H1 (cell line): Measurements from ENCODE around the gene MASP1. TPM values are rescaled to one million over a fixed set of nuclear protein-coding genes. Genes with fewer than 3 reads are reported as not detected.

Experiments used
- CTCF ChIA-PET: fragments of 300-600 bp; sonication (Branson Sonifier 250); formaldehyde crosslinking; loops from one replicate; lab custom pipeline; 2021; ENCODE audit not compliant: partially characterized antibody; lab: Charles Lee
- POLR2A ChIA-PET: fragments of 300-600 bp; sonication (Branson Sonifier 250); formaldehyde crosslinking; loops from one replicate; lab custom pipeline; 2021; ENCODE audit warnings: inconsistent platforms; ENCODE audit not compliant: partially characterized antibody; lab: Charles Lee
- DNase-seq, 2 experiments: peaks; one replicate each; pipeline versions ENCODE4 v3.0.0 to v3.0.0-alpha.2; 2010 to 2022; ENCODE audit warnings: low spot score in 2 of 2, low read depth in 1 of 2, mixed read lengths in 1 of 2
- FAIRE-seq: peaks from 2 replicates; lab custom pipeline; 2011; peaks lifted over from hg19 to GRCh38; lab: Jason Lieb, UNC
- H2AFZ ChIP-seq: 2 replicates; pipeline ENCODE4 v1.8.1; 2012; ENCODE audit warnings: low read length, inconsistent platforms
- H2AK5ac ChIP-seq: 2 replicates; pipeline ENCODE4 v1.6.1; 2013; ENCODE audit warnings: low read depth, low read length
- H2BK120ac ChIP-seq: replicated peaks from 2 replicates; pipeline ENCODE3; 2013; ENCODE audit warnings: low read depth, low read length, inconsistent platforms
- H2BK12ac ChIP-seq: 2 replicates; pipeline ENCODE4 v1.6.1; 2013; ENCODE audit warnings: low read depth, low read length
- H2BK15ac ChIP-seq: 2 replicates; pipeline ENCODE4 v1.6.1; 2013; ENCODE audit warnings: low read length
- H2BK20ac ChIP-seq: 2 replicates; pipeline ENCODE4 v1.6.1; 2013; ENCODE audit warnings: low read length
- H2BK5ac ChIP-seq: 2 replicates; pipeline ENCODE4 v1.6.1; 2013; ENCODE audit warnings: low read depth, low read length
- H3K14ac ChIP-seq: 2 replicates; pipeline ENCODE4 v1.6.1; 2013; ENCODE audit warnings: inconsistent platforms; ENCODE audit not compliant: insufficient read length
- H3K18ac ChIP-seq: 2 replicates; pipeline ENCODE4 v1.6.1; 2013; ENCODE audit warnings: low read length; ENCODE audit errors: extremely low read depth
- H3K23ac ChIP-seq: 2 replicates; pipeline ENCODE4 v1.6.1; 2013; ENCODE audit warnings: inconsistent platforms; ENCODE audit not compliant: insufficient read length
- H3K23me2 ChIP-seq: 2 replicates; pipeline ENCODE4 v1.6.1; 2013; ENCODE audit warnings: low read depth, low read length
- H3K27ac ChIP-seq: 2 replicates; pipeline ENCODE4 v1.6.1; 2011; ENCODE audit warnings: low read depth, low read length, inconsistent platforms
- H3K27me3 ChIP-seq, 4 experiments: replicated peaks in 1 of 4; 1 replicate in 1 of 4; 2 replicates in 3 of 4; pipeline versions ENCODE4 v1.6.1 to v1.8.1; 2011 to 2013; ENCODE audit warnings: low read length in 3 of 4, mild to moderate bottlenecking in 3 of 4, inconsistent platforms in 2 of 4, mixed read lengths in 2 of 4, moderate library complexity in 1 of 4; ENCODE audit not compliant: control insufficient read depth in 3 of 4, insufficient read depth in 3 of 4; ENCODE audit errors: extremely low read depth in 1 of 4
- H3K36me3 ChIP-seq, 4 experiments: 2 replicates each; pipeline versions ENCODE4 v1.6.1 to v1.8.1; 2011 to 2013; ENCODE audit warnings: mild to moderate bottlenecking in 4 of 4, low read length in 3 of 4, moderate library complexity in 2 of 4, control low read depth in 1 of 4, inconsistent platforms in 1 of 4; ENCODE audit not compliant: insufficient read depth in 4 of 4, control insufficient read depth in 2 of 4
- H3K4ac ChIP-seq: replicated peaks from 2 replicates; pipeline ENCODE3; 2013; ENCODE audit warnings: low read length, low read depth, mixed read lengths, inconsistent platforms; ENCODE audit not compliant: insufficient read length
- H3K4me1 ChIP-seq, 4 experiments: replicated peaks in 1 of 4; 1 replicate in 1 of 4; 2 replicates in 3 of 4; pipeline versions ENCODE4 v1.6.1 to v1.8.1; 2011 to 2013; ENCODE audit warnings: low read length in 3 of 4, inconsistent platforms in 2 of 4, mixed read lengths in 1 of 4; ENCODE audit not compliant: insufficient read depth in 4 of 4, control insufficient read depth in 3 of 4
- H3K4me2 ChIP-seq, 2 experiments: 2 replicates each; pipeline versions ENCODE4 v1.6.1 to v1.8.1; 2011 to 2013; ENCODE audit warnings: low read depth in 2 of 2, low read length in 2 of 2, control low read depth in 1 of 2, inconsistent platforms in 1 of 2, mild to moderate bottlenecking in 1 of 2; ENCODE audit not compliant: insufficient read depth in 1 of 2
- H3K4me3 ChIP-seq, 4 experiments: fragments of 200-600, 300-600 bp in 1 of 4; sonication (generic), shearing (Covaris generic), sonication (Bioruptor Twin) in 1 of 4; 2 replicates each; pipeline versions ENCODE4 v1.5.1 to v1.8.1; 2011 to 2016; ENCODE audit warnings: low read length in 4 of 4, low read depth in 3 of 4, control low read depth in 2 of 4, inconsistent platforms in 2 of 4, mild to moderate bottlenecking in 2 of 4, mixed read lengths in 1 of 4, moderate library complexity in 1 of 4; ENCODE audit not compliant: insufficient read depth in 2 of 4; ENCODE audit errors: extremely low read depth in 1 of 4
- H3K56ac ChIP-seq: replicated peaks from 2 replicates; pipeline ENCODE3; 2013; ENCODE audit warnings: low read depth, mild to moderate bottlenecking, mixed read lengths, low read length, inconsistent platforms; ENCODE audit not compliant: insufficient read length
- H3K79me1 ChIP-seq: 2 replicates; pipeline ENCODE4 v1.6.1; 2013; ENCODE audit warnings: low read depth, low read length, control low read depth
- H3K79me2 ChIP-seq, 2 experiments: 2 replicates each; pipeline versions ENCODE4 v1.6.1 to v1.8.1; 2012 to 2013; ENCODE audit warnings: low read length in 2 of 2, mild to moderate bottlenecking in 2 of 2, inconsistent platforms in 1 of 2; ENCODE audit not compliant: insufficient read depth in 2 of 2, control insufficient read depth in 1 of 2
- H3K9ac ChIP-seq, 4 experiments: replicated peaks in 1 of 4; 1 replicate in 1 of 4; 2 replicates in 3 of 4; pipeline versions ENCODE4 v1.6.1 to v1.8.1; 2011 to 2013; ENCODE audit warnings: low read depth in 3 of 4, low read length in 3 of 4, control low read depth in 2 of 4, mild to moderate bottlenecking in 2 of 4, moderate library complexity in 2 of 4, inconsistent platforms in 1 of 4; ENCODE audit errors: extremely low read depth in 1 of 4
- H3K9me3 ChIP-seq, 2 experiments: 2 replicates each; pipeline versions ENCODE4 v1.6.1 to v1.8.1; 2012 to 2013; ENCODE audit warnings: mild to moderate bottlenecking in 2 of 2, moderate library complexity in 2 of 2, control low read depth in 1 of 2, inconsistent platforms in 1 of 2, low read depth in 1 of 2, low read length in 1 of 2, mixed read lengths in 1 of 2; ENCODE audit not compliant: insufficient read depth in 2 of 2
- H4K20me1 ChIP-seq, 2 experiments: replicated peaks in 1 of 2; 2 replicates each; pipeline versions ENCODE3 to v1.8.1; 2011 to 2013; ENCODE audit warnings: inconsistent platforms in 2 of 2, low read length in 2 of 2, mild to moderate bottlenecking in 1 of 2; ENCODE audit not compliant: insufficient read depth in 2 of 2, control insufficient read depth in 1 of 2
- H4K5ac ChIP-seq: 2 replicates; pipeline ENCODE4 v1.6.1; 2013; ENCODE audit warnings: low read length, low read depth, mixed read lengths, inconsistent platforms; ENCODE audit not compliant: insufficient read length
- H4K8ac ChIP-seq: 2 replicates; pipeline ENCODE4 v1.8.0; 2013; ENCODE audit warnings: mild to moderate bottlenecking, moderate library complexity, low read length, inconsistent platforms; ENCODE audit not compliant: insufficient read depth; ENCODE audit errors: extremely low read depth
- H4K91ac ChIP-seq: replicated peaks from 2 replicates; pipeline ENCODE3; 2013; ENCODE audit warnings: low read length, mixed read lengths, inconsistent platforms; ENCODE audit not compliant: insufficient read length
- BACH1 ChIP-seq: IDR thresholded peaks from 2 replicates; pipeline ENCODE4 v1.6.1; 2012; ENCODE audit warnings: low read length, improper control_type of control experiment
- CTBP2 ChIP-seq: IDR thresholded peaks from 2 replicates; pipeline ENCODE4 v1.7.0; 2011; ENCODE audit warnings: borderline replicate concordance, mild to moderate bottlenecking, moderate library complexity, mixed read lengths, low read length; ENCODE audit not compliant: insufficient read depth, insufficient read length
- EP300 ChIP-seq, 2 experiments: IDR thresholded peaks; 1 replicate in 1 of 2; 2 replicates in 1 of 2; pipeline ENCODE4 v1.6.1; 2011 to 2012; ENCODE audit warnings: low read depth in 2 of 2, low read length in 2 of 2, mild to moderate bottlenecking in 2 of 2, borderline replicate concordance in 1 of 2, inconsistent platforms in 1 of 2, moderate library complexity in 1 of 2
- JUN ChIP-seq: IDR thresholded peaks from 2 replicates; pipeline ENCODE4 v1.6.1; 2011; ENCODE audit warnings: low read depth, mild to moderate bottlenecking, improper control_type of control experiment, low read length
- NRF1 ChIP-seq: IDR thresholded peaks from 2 replicates; pipeline ENCODE4 v1.6.1; 2011; ENCODE audit warnings: mild to moderate bottlenecking, low read depth, low read length, improper control_type of control experiment
- POLR2AphosphoS5 ChIP-seq: IDR thresholded peaks from 2 replicates; pipeline ENCODE4 v1.6.1; 2011; ENCODE audit warnings: low read depth, low read length
- POU5F1 ChIP-seq: IDR thresholded peaks from 2 replicates; pipeline ENCODE4 v1.6.1; 2011; ENCODE audit warnings: low read depth, mild to moderate bottlenecking, low read length, moderate library complexity
- SP1 ChIP-seq: IDR thresholded peaks from 2 replicates; pipeline ENCODE4 v1.6.1; 2011; ENCODE audit warnings: low read depth, low read length
- USF2 ChIP-seq: IDR thresholded peaks from 2 replicates; pipeline ENCODE4 v1.6.1; 2011; ENCODE audit warnings: low read length, improper control_type of control experiment
- WGBS, 2 experiments: shearing (Covaris generic) in 1 of 2; methylation state at CpG; one replicate each; pipeline versions ENCODE4 v1.1.6 to v1.1.7; 2013 to 2015; ENCODE audit warnings: low lambda C conversion rate in 2 of 2, mixed read lengths in 2 of 2, inconsistent platforms in 1 of 2, low coverage in 1 of 2, missing lambda C conversion rate in 1 of 2; ENCODE audit not compliant: insufficient replicate concordance in 2 of 2, insufficient coverage in 1 of 2, insufficient read length in 1 of 2; ENCODE audit errors: extremely low coverage in 1 of 2, missing lambda C conversion rate in 1 of 2; 5-methylcytosine and 5-hydroxymethylcytosine counted together
- polyA plus RNA-seq, 7 experiments: library from polyadenylated mRNA; depleted of rRNA in 3 of 7; stranded (reverse) in 5 of 7; unstranded in 2 of 7; fragments of >200 nt in 5 of 7; fragments of 200-250 nt in 2 of 7; gene quantifications; 1 replicate in 5 of 7; 2 replicates in 1 of 7; 4 replicates in 1 of 7; pipeline versions ENCODE4 v1.2.1 to v1.2.3, GENCODE V29; 2011 to 2013; ENCODE audit warnings: missing spikeins in 2 of 7, mixed read lengths in 2 of 7
- total RNA-seq: library from RNA; stranded (reverse); fragmentation: NEBNext Ultra II Directional; extraction: Animal tissue kit (Norgen Biotek cat#: 25700); gene quantifications from 2 replicates; pipeline ENCODE4 v1.2.1, GENCODE V29; 2021

MASP1 gene
- total and polyA plus RNA-seq, 2 of the 8 experiments (the other 6 are each of a cell fraction or from before 2014, with no cell fraction given), result 2.7 to 3.5 TPM

DNA sequence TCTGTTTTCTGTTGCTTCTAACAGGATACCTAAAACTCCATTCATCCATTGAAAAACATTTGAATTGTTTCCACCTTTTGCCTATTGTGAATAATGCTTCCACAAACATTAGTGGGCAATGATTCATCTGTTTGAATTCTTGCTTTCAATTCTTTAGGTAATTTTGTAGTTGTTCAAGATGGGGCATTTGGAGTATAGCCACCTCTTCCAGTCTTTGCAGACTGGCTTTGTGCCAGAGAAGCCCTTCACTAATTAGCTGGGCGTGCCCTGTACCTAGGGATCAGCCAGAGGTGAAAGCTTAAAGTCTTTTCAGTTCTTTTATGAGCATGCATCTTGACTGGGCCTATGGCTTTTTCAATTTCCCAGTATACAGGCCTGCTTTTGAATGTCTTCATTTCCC lies 83.4 kb downstream of the MASP1 start:
- Histone ChIP-seq H4K5ac (no peak overlapping the region), H3K4me2 (no peak overlapping the region), H3K14ac (no peak overlapping the region), H3K9me3 (peaks cover 17% of the 10 kb centered on the region in 2 experiments), H3K9ac (no peak overlapping the region), H2AFZ (no peak overlapping the region), H3K79me1 (no peaks in the 10 kb centered on the region), H3K23me2 (no peaks in the 10 kb centered on the region), H3K36me3 (peaks cover 0 to 9% (median 2%) of the 10 kb centered on the region in 4 experiments; a peak in 2 of 8 replicates), H2BK120ac (no peak overlapping the region), H4K20me1 (no peaks in the 10 kb centered on the region), H3K4me3 (no peak overlapping the region), H2BK12ac (no peak overlapping the region; the same call in 1 of the 2 replicates), H2BK5ac (no peak overlapping the region), H2AK5ac (no peak overlapping the region), H4K91ac (no peak overlapping the region), H4K8ac (no peak overlapping the region), H2BK15ac (no peak overlapping the region), H3K4ac (no peak overlapping the region), H2BK20ac (no peak overlapping the region; the same call in 1 of the 2 replicates), H3K4me1 (peaks cover 3 to 14% (median 7%) of the 10 kb centered on the region in 4 experiments; a peak in 4 of 7 replicates), H3K27ac (no peak overlapping the region), H3K56ac (no peak overlapping the region), H3K27me3 (no peaks in the 10 kb centered on the region), H3K18ac (no peak overlapping the region), H3K79me2 (no peaks in the 10 kb centered on the region), H3K23ac (no peak overlapping the region)
- CTCF ChIA-PET, result interaction anchor here (1.0 to 1.3 kb wide), 3 partner anchors 9 to 58 kb away, joined by 3 to 4 read pairs (median 3); no protein-coding TSS in a partner anchor
- no peak for DNase-seq
- WGBS, 2 experiments, result 77% methylated on average over 1 of the region's 1 CpG; no CpG with 5 or more reads in 1 of the 2 experiments
- POLR2A ChIA-PET, result no interaction called here
- no peak for FAIRE-seq
- TF ChIP-seq POU5F1, result no peak
- TF ChIP-seq BACH1, result no peak
- no peak for TF ChIP-seq SP1
- TF ChIP-seq USF2, result no peak
- no peak for TF ChIP-seq POLR2AphosphoS5
- TF ChIP-seq NRF1, result no peak
- TF ChIP-seq EP300 (IDR thresholded peaks at IDR 0.05; ENCODE audit: borderline replicate concordance in 1 of 2, low read depth in 2 of 2, low read length in 2 of 2), result no peak
- TF ChIP-seq JUN, result no peak
- no peak for TF ChIP-seq CTBP2
